ENCODE results near the gene OSM. TPM values are rescaled to one million over a fixed set of nuclear protein-coding genes. Genes with fewer than 3 reads are reported as not detected.

The OSM gene
- total and polyA plus RNA-seq, 2 donors (not counting 3 experiments of a cell fraction or from before 2014, with no cell fraction given), result not detected

- peaks cover 8 to 25% of the 10 kb centered on the region in 2 experiments for H3K27me3 ChIP-seq (ENCODE audit: control insufficient read depth in 2 of 2, insufficient read depth in 2 of 2, low read length in 2 of 2)
- no TSS peak for BruUV-seq (replicated peaks)
- H3K36me3 ChIP-seq (ENCODE audit: control insufficient read depth in 2 of 2, extremely low read depth in 1 of 2, insufficient read depth in 2 of 2, low read length in 2 of 2), result no peaks in the 10 kb centered on the region
- no peaks in the 10 kb centered on the region for H3K9me1 ChIP-seq (replicated peaks; ENCODE audit: control insufficient read depth, extremely low read depth, insufficient read depth, low read length)
- H3K27ac ChIP-seq (ENCODE audit: insufficient read depth, low read depth, low read length), result no peak overlapping the region
- FAIRE-seq, result no peak
- ChIA-PET POLR2A (no interaction called here), CTCF (interaction anchor here (2.2 kb wide), 1 partner anchor 113 kb away, joined by 6 read pairs; no protein-coding TSS in a partner anchor)
- H2AFZ ChIP-seq (ENCODE audit: low read depth, low read length), result no peak overlapping the region
- H4K20me1 ChIP-seq (replicated peaks; ENCODE audit: control insufficient read depth, extremely low read depth, insufficient read depth, low read length), result no peaks in the 10 kb centered on the region
- intact Hi-C loops (cut with micrococcal nuclease), result no loop called here
- dilution Hi-C loops (cut with MboI; ENCODE audit: extremely low pct_ligation_motif_present, low sequenced_read_pairs), result no loop called here
- H3K9ac ChIP-seq (replicated peaks; ENCODE audit: extremely low read depth, insufficient read depth, low read length), result no peak overlapping the region
- no peak overlapping the region for H3K4me3 ChIP-seq (replicated peaks in 1 of 3; ENCODE audit: insufficient read depth in 1 of 3, low read depth in 1 of 3, low read length in 3 of 3)
- TF ChIP-seq EZH2 (IDR thresholded peaks at IDR 0.05; ENCODE audit: borderline replicate concordance, low read depth, low read length, severe bottlenecking), result no peak
- no peak for TF ChIP-seq MAX (IDR thresholded peaks at IDR 0.05; ENCODE audit: insufficient read depth, insufficient read length)
- no peak for TF ChIP-seq MYC (IDR thresholded peaks at IDR 0.05; ENCODE audit: low read depth, low read length)
- TF ChIP-seq CTCF (IDR thresholded peaks at IDR 0.05; ENCODE audit: extremely low read depth in 1 of 2, insufficient read depth in 1 of 2, low read depth in 1 of 2, low read length in 2 of 2), result no peak
- no peak for TF ChIP-seq JUN (IDR thresholded peaks at IDR 0.05; ENCODE audit: borderline replicate concordance, insufficient read depth, insufficient read length, low read depth)
- no peak for TF ChIP-seq GATA2 (IDR thresholded peaks at IDR 0.05; ENCODE audit: insufficient read depth, insufficient read length, low read depth, low read length)
- no peak for TF ChIP-seq POLR2A (IDR thresholded peaks at IDR 0.05; ENCODE audit: low read depth, low read length)
- TF ChIP-seq POLR2AphosphoS5 (IDR thresholded peaks at IDR 0.05; ENCODE audit: insufficient read depth, low read depth, low read length), result no peak
- no peak for TF ChIP-seq FOS (IDR thresholded peaks at IDR 0.05; ENCODE audit: borderline replicate concordance, insufficient read depth, low read length)
- H3K4me2 ChIP-seq (ENCODE audit: insufficient read depth, low read length), result no peak overlapping the region
- no peaks in the 10 kb centered on the region for H3K4me1 ChIP-seq (ENCODE audit: control insufficient read depth, extremely low read depth, insufficient read depth, low read length)
- H3K9me3 ChIP-seq (replicated peaks; ENCODE audit: control insufficient read depth, insufficient read depth, low read length), result no peaks in the 10 kb centered on the region
- H3K79me2 ChIP-seq (ENCODE audit: control insufficient read depth, insufficient read depth, low read length), result no peaks in the 10 kb centered on the region
- no peak for DNase-seq (ENCODE audit: low read depth, low spot score)
Observed at GRCh38 chr22:30225220-30225927, 41.3 kb downstream of the OSM start.

Measured in endothelial cell of umbilical vein (primary cell).